GM13976 (cell line): ENCODE data around the gene SLF1.

Experiments
- DNase-seq: peaks from one replicate; pipeline ENCODE4 v3.0.0; 2012; ENCODE audit warnings: low spot score
- in situ Hi-C: fragments of 300-500 bp; cut with MboI; formaldehyde crosslinking; loops from one replicate; pipeline ENCODE4 v1.12.0; 2022; ENCODE audit warnings: low sequenced_read_pairs, mixed read lengths, inconsistent platforms; ENCODE audit not compliant: unreplicated experiment
- TF ChIP-seq, protein P1 (sequence below): IDR thresholded peaks from 2 replicates; pipeline ENCODE4 v1.5.1; 2012; ENCODE audit warnings: borderline replicate concordance, mild to moderate bottlenecking; ENCODE audit not compliant: insufficient read depth; ENCODE audit errors: extremely low read depth, missing control alignments, control extremely low read depth

The SLF1 gene

GRCh38 chr5:94745786-94746730 lies 127.6 kb downstream of the SLF1 start:
- TF ChIP-seq, protein P1, sequence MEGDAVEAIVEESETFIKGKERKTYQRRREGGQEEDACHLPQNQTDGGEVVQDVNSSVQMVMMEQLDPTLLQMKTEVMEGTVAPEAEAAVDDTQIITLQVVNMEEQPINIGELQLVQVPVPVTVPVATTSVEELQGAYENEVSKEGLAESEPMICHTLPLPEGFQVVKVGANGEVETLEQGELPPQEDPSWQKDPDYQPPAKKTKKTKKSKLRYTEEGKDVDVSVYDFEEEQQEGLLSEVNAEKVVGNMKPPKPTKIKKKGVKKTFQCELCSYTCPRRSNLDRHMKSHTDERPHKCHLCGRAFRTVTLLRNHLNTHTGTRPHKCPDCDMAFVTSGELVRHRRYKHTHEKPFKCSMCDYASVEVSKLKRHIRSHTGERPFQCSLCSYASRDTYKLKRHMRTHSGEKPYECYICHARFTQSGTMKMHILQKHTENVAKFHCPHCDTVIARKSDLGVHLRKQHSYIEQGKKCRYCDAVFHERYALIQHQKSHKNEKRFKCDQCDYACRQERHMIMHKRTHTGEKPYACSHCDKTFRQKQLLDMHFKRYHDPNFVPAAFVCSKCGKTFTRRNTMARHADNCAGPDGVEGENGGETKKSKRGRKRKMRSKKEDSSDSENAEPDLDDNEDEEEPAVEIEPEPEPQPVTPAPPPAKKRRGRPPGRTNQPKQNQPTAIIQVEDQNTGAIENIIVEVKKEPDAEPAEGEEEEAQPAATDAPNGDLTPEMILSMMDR, result no peak
- DNase-seq, result peak; percentile 68
- in situ Hi-C loops, result no loop called here

GRCh38 chr5:94746731-94747124 lies 128.3 kb downstream of the SLF1 start:
- TF ChIP-seq, protein P1, result no peak
- in situ Hi-C loops, result no loop called here
- DNase-seq, result peak; percentile 21
